Thyroid gland (tissue), 4 donors: ENCODE results near the gene PINLYP.

Experiments used
- POLR2A ChIP-seq, 2 donors: fragments of 450-650 bp; IDR thresholded peaks; one replicate each; pipeline ENCODE4 v1.6.1; 2017; ENCODE audit warnings: antibody characterized with exemption in 2 of 2, mild to moderate bottlenecking in 2 of 2, moderate library complexity in 1 of 2
- TF ChIP-seq, protein P1 (sequence below), 6 experiments: fragments of 200-600 bp in 3 of 6; fragments of 450-650 bp in 3 of 6; sonication (generic) in 3 of 6; IDR thresholded peaks; one replicate each; pipeline ENCODE4 v1.5.1; 2016 to 2019; ENCODE audit warnings: antibody characterized with exemption in 6 of 6, mild to moderate bottlenecking in 2 of 6, inconsistent platforms in 1 of 6, moderate library complexity in 1 of 6

DNA sequence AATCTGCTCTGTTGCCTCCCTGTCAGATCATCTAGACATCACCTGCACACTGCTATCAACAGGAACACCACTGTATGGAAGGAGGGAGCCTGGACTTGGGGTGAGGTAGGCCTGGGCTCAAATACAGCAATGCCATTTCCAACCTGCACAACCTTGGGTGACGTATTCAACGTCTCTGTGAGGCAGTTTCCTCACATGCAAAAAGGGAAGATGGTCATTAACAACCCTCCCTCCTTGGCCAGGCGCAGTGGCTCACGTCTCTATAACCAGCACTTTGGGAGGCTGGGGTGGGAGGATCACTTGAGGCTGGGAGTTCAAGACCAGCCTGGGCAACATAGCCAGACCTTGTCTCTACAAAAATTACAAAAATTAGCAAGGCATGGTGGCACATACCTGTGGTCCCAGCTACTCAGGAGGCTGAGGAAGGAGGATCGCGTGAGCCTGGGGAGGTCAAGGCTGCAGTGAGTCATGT lies 13.3 kb upstream of the PINLYP start:
- TF ChIP-seq, protein P1, sequence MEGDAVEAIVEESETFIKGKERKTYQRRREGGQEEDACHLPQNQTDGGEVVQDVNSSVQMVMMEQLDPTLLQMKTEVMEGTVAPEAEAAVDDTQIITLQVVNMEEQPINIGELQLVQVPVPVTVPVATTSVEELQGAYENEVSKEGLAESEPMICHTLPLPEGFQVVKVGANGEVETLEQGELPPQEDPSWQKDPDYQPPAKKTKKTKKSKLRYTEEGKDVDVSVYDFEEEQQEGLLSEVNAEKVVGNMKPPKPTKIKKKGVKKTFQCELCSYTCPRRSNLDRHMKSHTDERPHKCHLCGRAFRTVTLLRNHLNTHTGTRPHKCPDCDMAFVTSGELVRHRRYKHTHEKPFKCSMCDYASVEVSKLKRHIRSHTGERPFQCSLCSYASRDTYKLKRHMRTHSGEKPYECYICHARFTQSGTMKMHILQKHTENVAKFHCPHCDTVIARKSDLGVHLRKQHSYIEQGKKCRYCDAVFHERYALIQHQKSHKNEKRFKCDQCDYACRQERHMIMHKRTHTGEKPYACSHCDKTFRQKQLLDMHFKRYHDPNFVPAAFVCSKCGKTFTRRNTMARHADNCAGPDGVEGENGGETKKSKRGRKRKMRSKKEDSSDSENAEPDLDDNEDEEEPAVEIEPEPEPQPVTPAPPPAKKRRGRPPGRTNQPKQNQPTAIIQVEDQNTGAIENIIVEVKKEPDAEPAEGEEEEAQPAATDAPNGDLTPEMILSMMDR (IDR thresholded peaks at IDR 0.05): no peak
- TF ChIP-seq POLR2A (IDR thresholded peaks at IDR 0.05): no peak
